CD14-positive monocyte (primary cell): ENCODE results near the gene OTUD7B. TPM values are rescaled to one million over a fixed set of nuclear protein-coding genes. Genes with fewer than 3 reads are reported as not detected.
A peak's percentile ranks its signal among the peaks of the same experiment; 100 is the strongest.

Experiments used
- DNase-seq, 3 donors: peaks; one replicate each; pipeline ENCODE4 v3.0.0-alpha.2; 2011 to 2022
- H2AFZ ChIP-seq: 2 replicates; pipeline ENCODE4 v1.6.0; 2012; ENCODE audit warnings: mild to moderate bottlenecking, low read depth, low read length, inconsistent platforms; ENCODE audit not compliant: insufficient read depth, poor library complexity, severe bottlenecking
- H3K27ac ChIP-seq, 2 donors: 1 replicate in 1 of 2; 2 replicates in 1 of 2; pipeline ENCODE4 v1.5.1; 2012 to 2013; ENCODE audit warnings: low read length in 2 of 2, control low read depth in 1 of 2, inconsistent platforms in 1 of 2, low read depth in 1 of 2, mild to moderate bottlenecking in 1 of 2
- H3K27me3 ChIP-seq, 2 donors: one replicate each; pipeline versions ENCODE4 v1.6.0 to v1.6.1; 2011 to 2013; ENCODE audit warnings: low read length in 2 of 2; ENCODE audit not compliant: control insufficient read depth in 2 of 2, insufficient read depth in 2 of 2
- H3K36me3 ChIP-seq, 2 donors: replicated peaks in 1 of 2; 1 replicate in 1 of 2; 2 replicates in 1 of 2; pipeline versions ENCODE4 v1.5.1 to v1.6.1; 2012 to 2013; ENCODE audit warnings: low read length in 2 of 2, control low read depth in 1 of 2, inconsistent platforms in 1 of 2, mild to moderate bottlenecking in 1 of 2; ENCODE audit not compliant: insufficient read depth in 2 of 2, control insufficient read depth in 1 of 2
- H3K4me1 ChIP-seq, 2 donors: 1 replicate in 1 of 2; 2 replicates in 1 of 2; pipeline versions ENCODE4 v1.5.1 to v1.6.1; 2012 to 2013; ENCODE audit warnings: low read length in 2 of 2, control low read depth in 1 of 2, inconsistent platforms in 1 of 2, mild to moderate bottlenecking in 1 of 2, moderate library complexity in 1 of 2; ENCODE audit not compliant: insufficient read depth in 2 of 2, control insufficient read depth in 1 of 2
- H3K4me2 ChIP-seq: replicated peaks from 2 replicates; pipeline ENCODE3; 2012; ENCODE audit warnings: low read length, moderate library complexity, mild to moderate bottlenecking; ENCODE audit not compliant: poor library complexity, severe bottlenecking; ENCODE audit errors: extremely low read depth
- H3K4me3 ChIP-seq, 3 experiments: fragments of 200-600 bp in 1 of 3; sonication (generic) in 1 of 3; replicated peaks in 1 of 3; 1 replicate in 2 of 3; 2 replicates in 1 of 3; pipeline ENCODE4 v1.5.1; 2011 to 2013; ENCODE audit warnings: low read length in 3 of 3, mild to moderate bottlenecking in 3 of 3, control low read depth in 2 of 3, low read depth in 2 of 3, inconsistent platforms in 1 of 3, moderate library complexity in 1 of 3
- H3K79me2 ChIP-seq: 2 replicates; pipeline ENCODE4 v1.6.0; 2012; ENCODE audit warnings: mild to moderate bottlenecking, control low read depth, inconsistent platforms, low read length, moderate library complexity; ENCODE audit not compliant: insufficient read depth
- H3K9ac ChIP-seq: 2 replicates; pipeline ENCODE4 v1.6.0; 2017; ENCODE audit warnings: low read length, mild to moderate bottlenecking; ENCODE audit not compliant: insufficient read depth, poor library complexity, severe bottlenecking
- H3K9me3 ChIP-seq, 2 donors: replicated peaks in 1 of 2; 1 replicate in 1 of 2; 2 replicates in 1 of 2; pipeline versions ENCODE4 v1.5.1 to v1.6.1; 2012 to 2013; ENCODE audit warnings: low read length in 2 of 2, control low read depth in 1 of 2; ENCODE audit not compliant: control insufficient read depth in 1 of 2, insufficient read depth in 1 of 2
- H4K20me1 ChIP-seq: 2 replicates; pipeline ENCODE4 v1.6.0; 2012; ENCODE audit warnings: mild to moderate bottlenecking, low read length, control low read depth, moderate library complexity; ENCODE audit not compliant: insufficient read depth
- H3K27ac Mint-ChIP-seq, 7 donors: one replicate each; pipeline ENCODE4 v1.8.0; 2020; ENCODE audit warnings: mild to moderate bottlenecking in 7 of 7, mixed read lengths in 7 of 7, moderate library complexity in 6 of 7, inconsistent platforms in 2 of 7
- H3K27me3 Mint-ChIP-seq, 3 donors: one replicate each; pipeline ENCODE4 v1.8.0; 2021 to 2022; ENCODE audit warnings: low read depth in 3 of 3, mild to moderate bottlenecking in 3 of 3, mixed read lengths in 3 of 3, moderate library complexity in 3 of 3, inconsistent platforms in 1 of 3
- H3K36me3 Mint-ChIP-seq, 2 donors: one replicate each; pipeline ENCODE4 v1.8.0; 2020; ENCODE audit warnings: mixed read lengths in 2 of 2, inconsistent platforms in 1 of 2, mild to moderate bottlenecking in 1 of 2
- H3K4me1 Mint-ChIP-seq: one replicate; pipeline ENCODE4 v1.8.0; 2020; ENCODE audit warnings: mild to moderate bottlenecking, mixed read lengths
- H3K4me3 Mint-ChIP-seq, 2 donors: one replicate each; pipeline ENCODE4 v1.8.0; 2020; ENCODE audit warnings: mild to moderate bottlenecking in 2 of 2, mixed read lengths in 2 of 2, moderate library complexity in 1 of 2
- H3K9me3 Mint-ChIP-seq, 7 donors: one replicate each; pipeline ENCODE4 v1.8.0; 2020 to 2022; ENCODE audit warnings: mixed read lengths in 7 of 7, mild to moderate bottlenecking in 6 of 7, moderate library complexity in 6 of 7, inconsistent platforms in 2 of 7
- WGBS: methylation state at CpG from one replicate; pipeline ENCODE4 v1.1.5; 2013; ENCODE audit warnings: missing lambda C conversion rate; ENCODE audit not compliant: insufficient coverage; 5-methylcytosine and 5-hydroxymethylcytosine counted together
- intact Hi-C, 2 donors: fragments of 100-400 bp; cut with micrococcal nuclease; formaldehyde crosslinking; loops; one replicate each; pipeline versions ENCODE4 v1.15.0 to v1.15.1; 2023
- polyA plus RNA-seq, 3 donors: library from polyadenylated mRNA; depleted of rRNA in 1 of 3; unstranded in 2 of 3; stranded (reverse) in 1 of 3; fragments of 300-500 nt in 2 of 3; fragments of >200 nt in 1 of 3; fragmentation: Illumina TruSeq in 2 of 3; gene quantifications; 1 replicate in 2 of 3; 2 replicates in 1 of 3; pipeline ENCODE4 v1.2.3, GENCODE V29; 2012 to 2021
- TF ChIP-seq, protein P1 (sequence below): fragments of 200-600 bp; IDR thresholded peaks from one replicate; pipeline ENCODE4 v1.8.0; 2022; ENCODE audit warnings: antibody characterized with exemption, mild to moderate bottlenecking

Gene OTUD7B
- polyA plus RNA-seq, 3 donors: 0.03 TPM; not detected in 2

DNA sequence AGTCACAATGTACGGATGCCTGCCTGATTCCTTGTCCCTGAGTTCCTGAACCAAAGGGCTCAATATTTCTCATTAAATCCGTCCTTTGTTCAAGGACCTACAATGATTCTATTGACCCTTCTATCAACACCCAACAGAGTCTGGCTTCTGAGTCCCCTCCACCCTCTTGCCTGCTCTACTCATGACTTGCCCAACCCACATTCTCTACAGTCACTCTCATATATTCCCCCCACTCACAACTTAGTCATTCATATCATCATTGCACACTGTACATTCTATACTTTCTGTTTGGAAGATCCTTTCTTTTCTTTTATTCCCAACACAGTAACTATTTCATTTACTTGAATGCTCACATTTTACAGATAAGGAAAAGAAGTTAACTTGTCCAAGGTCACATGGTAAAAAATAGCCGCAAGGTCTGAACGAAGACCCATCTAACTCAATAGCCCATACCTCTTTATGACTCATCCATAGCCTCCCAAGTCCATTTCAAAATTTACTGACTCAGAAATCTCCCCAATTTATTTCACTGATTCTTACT, 3.6 kb downstream of the OTUD7B start:
- Histone ChIP-seq H3K4me1 (peaks cover 12 to 18% of the 10 kb centered on the region in 2 donors), H3K36me3 (no peaks in the 10 kb centered on the region), H3K9ac (no peak overlapping the region), H3K27ac (no peak overlapping the region), H3K4me2 (no peak overlapping the region), H4K20me1 (peaks cover 6% of the 10 kb centered on the region), H3K79me2 (no peaks in the 10 kb centered on the region), H3K27me3 (peaks cover 93 to 99% of the 10 kb centered on the region in 2 donors), H2AFZ (no peak overlapping the region), H3K4me3 (no peak overlapping the region), H3K9me3 (peaks cover 0 to 11% of the 10 kb centered on the region in 2 donors)
- peaks cover 94 to 98% (median 95%) of the 10 kb centered on the region in 3 donors for H3K27me3 Mint-ChIP-seq
- intact Hi-C loops: no loop called here
- peaks cover 22% of the 10 kb centered on the region for H3K4me1 Mint-ChIP-seq
- peak overlapping the region in 1 of 7 donors; percentile 43 for H3K27ac Mint-ChIP-seq
- peaks cover 0 to 12% of the 10 kb centered on the region in 2 donors for H3K36me3 Mint-ChIP-seq
- TF ChIP-seq, protein P1, sequence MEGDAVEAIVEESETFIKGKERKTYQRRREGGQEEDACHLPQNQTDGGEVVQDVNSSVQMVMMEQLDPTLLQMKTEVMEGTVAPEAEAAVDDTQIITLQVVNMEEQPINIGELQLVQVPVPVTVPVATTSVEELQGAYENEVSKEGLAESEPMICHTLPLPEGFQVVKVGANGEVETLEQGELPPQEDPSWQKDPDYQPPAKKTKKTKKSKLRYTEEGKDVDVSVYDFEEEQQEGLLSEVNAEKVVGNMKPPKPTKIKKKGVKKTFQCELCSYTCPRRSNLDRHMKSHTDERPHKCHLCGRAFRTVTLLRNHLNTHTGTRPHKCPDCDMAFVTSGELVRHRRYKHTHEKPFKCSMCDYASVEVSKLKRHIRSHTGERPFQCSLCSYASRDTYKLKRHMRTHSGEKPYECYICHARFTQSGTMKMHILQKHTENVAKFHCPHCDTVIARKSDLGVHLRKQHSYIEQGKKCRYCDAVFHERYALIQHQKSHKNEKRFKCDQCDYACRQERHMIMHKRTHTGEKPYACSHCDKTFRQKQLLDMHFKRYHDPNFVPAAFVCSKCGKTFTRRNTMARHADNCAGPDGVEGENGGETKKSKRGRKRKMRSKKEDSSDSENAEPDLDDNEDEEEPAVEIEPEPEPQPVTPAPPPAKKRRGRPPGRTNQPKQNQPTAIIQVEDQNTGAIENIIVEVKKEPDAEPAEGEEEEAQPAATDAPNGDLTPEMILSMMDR: no peak
- peak in 1 of 3 donors; percentile 44 for DNase-seq
- peaks cover 0 to 32% (median 11%) of the 10 kb centered on the region in 7 donors for H3K9me3 Mint-ChIP-seq
- 95% methylated on average over 2 of the region's 4 CpGs for WGBS
- peak overlapping the region in 1 of 2 donors; percentile 72 for H3K4me3 Mint-ChIP-seq

DNA sequence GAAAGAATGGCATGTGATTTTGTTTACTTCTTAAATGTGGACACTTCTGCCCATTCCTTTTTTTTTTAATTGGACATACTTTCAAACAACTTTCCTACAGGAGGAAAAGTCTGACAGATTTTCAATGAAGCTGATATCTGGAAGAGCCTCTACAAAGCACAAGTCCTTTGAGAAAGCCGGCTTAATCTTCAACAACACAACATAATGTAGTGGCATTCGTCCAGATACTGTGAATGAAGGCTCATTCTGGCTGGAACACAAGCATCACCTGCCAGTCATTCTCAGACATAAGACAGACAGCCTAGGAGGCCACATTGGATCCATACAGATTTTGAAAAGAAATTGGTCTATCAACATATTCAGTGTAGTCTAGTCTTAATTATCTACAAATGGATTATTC, 4.9 kb downstream of the OTUD7B start:
- Histone ChIP-seq H3K79me2 (no peaks in the 10 kb centered on the region), H3K27ac (no peak overlapping the region), H3K4me3 (no peak overlapping the region), H2AFZ (no peak overlapping the region), H4K20me1 (peaks cover 9% of the 10 kb centered on the region), H3K9me3 (peaks cover 0 to 15% of the 10 kb centered on the region in 2 donors), H3K4me2 (no peak overlapping the region), H3K9ac (no peak overlapping the region), H3K4me1 (peaks cover 12 to 15% of the 10 kb centered on the region in 2 donors), H3K36me3 (no peaks in the 10 kb centered on the region), H3K27me3 (peaks cover 94 to 99% of the 10 kb centered on the region in 2 donors)
- Mint-ChIP-seq H3K36me3 (peaks cover 0 to 12% of the 10 kb centered on the region in 2 donors), H3K27me3 (peaks cover 95 to 98% (median 95%) of the 10 kb centered on the region in 3 donors), H3K9me3 (peaks cover 0 to 26% (median 6%) of the 10 kb centered on the region in 7 donors), H3K4me1 (peaks cover 19% of the 10 kb centered on the region), H3K27ac (no peak overlapping the region), H3K4me3 (peak overlapping the region in 1 of 2 donors; percentile 72)
- no peak for DNase-seq
- intact Hi-C loops: no loop called here
- no CpG with 5 or more reads among the region's 2 CpGs for WGBS
- TF ChIP-seq, protein P1: no peak
